Suprapubic skin (tissue), 4 donors: ENCODE results near the gene SNX27. TPM values are rescaled to one million over a fixed set of nuclear protein-coding genes. Genes with fewer than 3 reads are reported as not detected.
"Not testable (repeated sequence)": the region's sequence is repeated elsewhere in the genome, so short reads cannot be mapped to it uniquely, and the experiment has no call there.

Experiments used
- DNase-seq, 2 donors: peaks; one replicate each; pipeline ENCODE4 v3.0.0-alpha.2; 2019; ENCODE audit warnings: low spot score in 2 of 2
- H3K27ac ChIP-seq: fragments of 200-600 bp; sonication (generic); one replicate; pipeline ENCODE4 v1.5.1; 2019
- H3K27me3 ChIP-seq: fragments of 200-600 bp; sonication (generic); one replicate; pipeline ENCODE4 v1.5.1; 2019
- H3K36me3 ChIP-seq: fragments of 200-600 bp; sonication (generic); one replicate; pipeline ENCODE4 v1.5.1; 2019
- H3K4me1 ChIP-seq: fragments of 200-600 bp; sonication (generic); one replicate; pipeline ENCODE4 v1.5.1; 2019
- H3K4me3 ChIP-seq: fragments of 200-600 bp; sonication (generic); one replicate; pipeline ENCODE4 v1.5.1; 2019; ENCODE audit warnings: mild to moderate bottlenecking
- H3K9me3 ChIP-seq: fragments of 200-600 bp; sonication (generic); one replicate; pipeline ENCODE4 v1.5.1; 2019
- EP300 ChIP-seq: sonication (generic); formaldehyde crosslinking; IDR thresholded peaks from one replicate; pipeline ENCODE4 v1.6.1; 2017; ENCODE audit warnings: antibody characterized with exemption
- POLR2A ChIP-seq, 2 donors: fragments of 450-650 bp; IDR thresholded peaks; one replicate each; pipeline ENCODE4 v1.6.1; 2017; ENCODE audit warnings: antibody characterized with exemption in 2 of 2, mild to moderate bottlenecking in 2 of 2, moderate library complexity in 2 of 2
- POLR2AphosphoS5 ChIP-seq, 3 donors: sonication (generic); formaldehyde crosslinking; IDR thresholded peaks; one replicate each; pipeline ENCODE4 v1.6.1; 2017; ENCODE audit warnings: antibody characterized with exemption in 3 of 3
- WGBS: methylation state at CpG from one replicate; pipeline ENCODE4 v1.1.5; 2018; 5-methylcytosine and 5-hydroxymethylcytosine counted together
- total RNA-seq, 4 donors: library from RNA; depleted of rRNA; stranded (reverse); fragments of >200 nt; gene quantifications; one replicate each; pipeline ENCODE4 v1.1.0, GENCODE V29; 2016
- TF ChIP-seq, protein P1 (sequence below), 2 donors: fragments of 200-600 bp in 1 of 2; fragments of 450-650 bp in 1 of 2; sonication (generic) in 1 of 2; IDR thresholded peaks; one replicate each; pipeline ENCODE4 v1.5.1; 2016 to 2019; ENCODE audit warnings: antibody characterized with exemption in 2 of 2, mild to moderate bottlenecking in 1 of 2, moderate library complexity in 1 of 2

The SNX27 gene
- total RNA-seq, 4 donors from 2014 or later, result 19.8 to 45.4 (median 29.0) TPM

DNA sequence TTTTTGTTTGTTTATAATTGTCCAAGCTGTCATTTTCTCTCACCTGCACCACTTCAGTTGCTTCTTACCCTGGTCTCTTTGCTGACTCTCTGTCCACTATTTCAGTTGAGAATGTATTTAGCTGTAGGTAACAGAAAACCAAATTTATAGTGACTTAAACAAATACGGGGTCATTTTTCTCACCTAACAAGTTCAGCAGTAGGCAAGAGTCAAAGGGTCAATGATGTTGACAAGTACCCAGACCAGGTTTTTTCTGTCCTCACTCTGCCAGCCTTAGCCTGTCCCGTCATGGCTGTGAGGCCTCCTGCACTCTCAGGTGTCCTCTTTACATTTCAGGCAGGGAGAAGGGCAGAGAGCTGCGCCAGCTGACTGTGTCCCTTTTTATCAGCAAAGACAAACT lies 121.3 kb downstream of the SNX27 start:
- H3K4me3 ChIP-seq, result no peak overlapping the region
- 86% methylated on average over 3 of the region's 3 CpGs for WGBS
- H3K36me3 ChIP-seq, result no peaks in the 10 kb centered on the region
- no peaks in the 10 kb centered on the region for H3K9me3 ChIP-seq
- TF ChIP-seq POLR2A (IDR thresholded peaks at IDR 0.05) (no peak), EP300 (no peak), POLR2AphosphoS5 (IDR thresholded peaks at IDR 0.05) (no peak)
- TF ChIP-seq, protein P1, sequence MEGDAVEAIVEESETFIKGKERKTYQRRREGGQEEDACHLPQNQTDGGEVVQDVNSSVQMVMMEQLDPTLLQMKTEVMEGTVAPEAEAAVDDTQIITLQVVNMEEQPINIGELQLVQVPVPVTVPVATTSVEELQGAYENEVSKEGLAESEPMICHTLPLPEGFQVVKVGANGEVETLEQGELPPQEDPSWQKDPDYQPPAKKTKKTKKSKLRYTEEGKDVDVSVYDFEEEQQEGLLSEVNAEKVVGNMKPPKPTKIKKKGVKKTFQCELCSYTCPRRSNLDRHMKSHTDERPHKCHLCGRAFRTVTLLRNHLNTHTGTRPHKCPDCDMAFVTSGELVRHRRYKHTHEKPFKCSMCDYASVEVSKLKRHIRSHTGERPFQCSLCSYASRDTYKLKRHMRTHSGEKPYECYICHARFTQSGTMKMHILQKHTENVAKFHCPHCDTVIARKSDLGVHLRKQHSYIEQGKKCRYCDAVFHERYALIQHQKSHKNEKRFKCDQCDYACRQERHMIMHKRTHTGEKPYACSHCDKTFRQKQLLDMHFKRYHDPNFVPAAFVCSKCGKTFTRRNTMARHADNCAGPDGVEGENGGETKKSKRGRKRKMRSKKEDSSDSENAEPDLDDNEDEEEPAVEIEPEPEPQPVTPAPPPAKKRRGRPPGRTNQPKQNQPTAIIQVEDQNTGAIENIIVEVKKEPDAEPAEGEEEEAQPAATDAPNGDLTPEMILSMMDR (IDR thresholded peaks at IDR 0.05), result no peak
- H3K27ac ChIP-seq, result no peak overlapping the region
- H3K27me3 ChIP-seq, result no peaks in the 10 kb centered on the region
- peaks cover 4% of the 10 kb centered on the region for H3K4me1 ChIP-seq
- DNase-seq, result no peak

DNA sequence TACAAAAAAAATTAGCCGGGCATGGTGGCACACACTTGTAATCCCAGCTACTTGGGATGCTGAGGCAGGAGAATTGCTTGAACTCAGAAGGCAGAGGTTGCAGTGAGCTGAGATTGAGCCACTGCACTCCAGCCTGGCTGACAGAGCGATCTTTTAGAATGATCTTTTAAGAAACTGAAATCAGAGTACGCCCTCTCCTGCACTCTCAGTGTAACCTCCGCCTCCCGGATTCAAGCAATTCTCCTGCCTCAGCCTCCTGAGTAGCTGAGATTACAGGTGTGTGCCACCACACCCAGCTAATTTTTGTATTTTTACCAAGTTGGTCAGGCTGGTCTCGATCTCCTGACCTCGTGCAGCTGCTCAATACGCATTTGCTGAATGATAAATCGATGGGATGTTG lies 122.1 kb downstream of the SNX27 start:
- DNase-seq, result peak in 1 of 2 donors; percentile 1
- 92% methylated on average over 9 of the region's 9 CpGs for WGBS
- not testable (repeated sequence) for H3K4me3 ChIP-seq, H3K27me3 ChIP-seq, H3K9me3 ChIP-seq, H3K36me3 ChIP-seq, H3K27ac ChIP-seq, H3K4me1 ChIP-seq

DNA sequence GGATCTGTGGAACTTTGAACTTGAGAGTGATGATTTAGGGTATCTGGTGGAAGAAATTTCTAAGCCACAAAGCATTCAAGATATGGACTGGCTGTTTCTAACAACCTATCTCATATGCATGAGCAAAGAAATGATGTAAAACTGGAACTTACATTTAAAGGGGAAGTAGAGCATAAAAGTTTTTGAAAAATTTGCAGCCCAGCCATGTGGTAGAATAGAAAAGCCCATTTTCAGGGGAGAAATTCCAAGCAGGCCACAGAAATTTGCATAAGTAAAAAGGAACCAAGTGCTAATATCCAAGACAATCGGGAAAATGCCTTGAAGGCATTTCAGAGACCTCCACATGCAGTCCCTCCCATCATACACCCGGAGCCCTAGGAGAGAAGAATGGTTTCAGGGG lies 125.2 kb downstream of the SNX27 start:
- H3K27me3 ChIP-seq, result no peaks in the 10 kb centered on the region
- no peaks in the 10 kb centered on the region for H3K36me3 ChIP-seq
- H3K27ac ChIP-seq, result no peak overlapping the region
- TF ChIP-seq EP300 (no peak), POLR2A (IDR thresholded peaks at IDR 0.05) (no peak), POLR2AphosphoS5 (IDR thresholded peaks at IDR 0.05) (no peak)
- TF ChIP-seq, protein P1 (IDR thresholded peaks at IDR 0.05), result no peak
- 73% methylated on average over 2 of the region's 2 CpGs for WGBS
- H3K4me1 ChIP-seq, result peaks cover 19% of the 10 kb centered on the region
- H3K9me3 ChIP-seq, result no peaks in the 10 kb centered on the region
- no peak overlapping the region for H3K4me3 ChIP-seq
- peak in 1 of 2 donors; percentile 15 for DNase-seq

- TF ChIP-seq, protein P1 (IDR thresholded peaks at IDR 0.05), result no peak
- TF ChIP-seq POLR2AphosphoS5 (IDR thresholded peaks at IDR 0.05) (no peak), POLR2A (IDR thresholded peaks at IDR 0.05) (no peak), EP300 (no peak)
- no peaks in the 10 kb centered on the region for H3K27me3 ChIP-seq
- peaks cover 19% of the 10 kb centered on the region for H3K4me1 ChIP-seq
- no peaks in the 10 kb centered on the region for H3K9me3 ChIP-seq
- no peak overlapping the region for H3K4me3 ChIP-seq
- no peaks in the 10 kb centered on the region for H3K36me3 ChIP-seq
- no peak overlapping the region for H3K27ac ChIP-seq
- DNase-seq, result no peak
Measured at GRCh38 chr1:151737479-151737878, 125.6 kb downstream of the SNX27 start.

DNA sequence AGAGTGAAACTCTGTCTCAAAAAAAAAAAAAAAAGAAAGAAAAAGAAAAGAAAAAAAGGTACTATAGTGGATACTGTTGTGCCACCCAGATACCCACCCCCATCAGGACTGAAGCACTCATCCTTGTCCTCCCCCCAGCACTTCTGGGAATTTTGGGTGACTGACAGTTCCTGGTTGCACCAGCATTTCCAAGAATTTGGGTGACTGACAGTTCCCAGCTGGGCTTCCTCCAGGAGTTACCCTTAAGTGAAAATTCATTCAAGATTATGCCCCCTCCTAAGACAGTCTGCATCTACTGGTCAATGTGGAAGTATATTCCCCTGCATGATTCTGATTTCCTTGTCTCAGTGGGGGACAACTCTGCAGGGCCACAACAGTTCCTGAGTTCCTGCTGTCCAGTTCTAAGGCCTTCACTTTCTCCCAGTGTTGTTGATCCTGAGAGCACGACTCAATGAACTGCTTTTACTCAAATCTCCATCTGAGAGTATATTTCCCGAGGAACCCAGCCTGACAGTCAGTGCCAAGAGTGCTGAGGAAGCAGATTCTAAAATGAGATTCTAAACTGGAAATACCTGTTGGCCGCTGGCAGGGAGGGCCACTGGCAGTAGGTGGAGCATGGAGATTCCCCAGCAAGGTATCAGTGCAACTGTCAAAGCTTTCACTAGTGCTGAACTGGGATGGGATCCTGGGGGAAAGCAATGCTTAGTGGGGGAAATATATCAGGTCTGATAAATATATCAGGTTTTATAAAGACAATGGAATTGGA lies 127.9 kb downstream of the SNX27 start:
- peak overlapping the region; percentile 50 for H3K27ac ChIP-seq
- peak in 1 of 2 donors; percentile 73 for DNase-seq
- H3K4me3 ChIP-seq, result no peak overlapping the region
- TF ChIP-seq POLR2A (IDR thresholded peaks at IDR 0.05) (no peak), EP300 (no peak), POLR2AphosphoS5 (IDR thresholded peaks at IDR 0.05) (peak in 1 of 3 donors; percentile 39)
- 35% methylated on average over 3 of the region's 3 CpGs for WGBS
- H3K27me3 ChIP-seq, result no peaks in the 10 kb centered on the region
- no peaks in the 10 kb centered on the region for H3K36me3 ChIP-seq
- H3K4me1 ChIP-seq, result peaks cover 19% of the 10 kb centered on the region
- no peaks in the 10 kb centered on the region for H3K9me3 ChIP-seq

GRCh38 chr1:151741516-151741915 lies 129.7 kb downstream of the SNX27 start:
- Histone ChIP-seq H3K9me3 (no peaks in the 10 kb centered on the region), H3K27ac (no peak overlapping the region), H3K27me3 (no peaks in the 10 kb centered on the region), H3K4me3 (no peak overlapping the region), H3K36me3 (no peaks in the 10 kb centered on the region), H3K4me1 (peaks cover 15% of the 10 kb centered on the region)
- no peak for TF ChIP-seq POLR2AphosphoS5 (IDR thresholded peaks at IDR 0.05)
- no peak for TF ChIP-seq EP300
- no peak for TF ChIP-seq POLR2A (IDR thresholded peaks at IDR 0.05)
- TF ChIP-seq, protein P1 (IDR thresholded peaks at IDR 0.05), result no peak
- peak in 1 of 2 donors; percentile 38 for DNase-seq
- WGBS, result 83% methylated on average over 4 of the region's 4 CpGs

Other genes with a start within 250 kb of the SNX27 start
- 10 to 100 TPM; 32.0 to 67.5 (median 48.7) TPM for gene SELENBP1, start 239.3 kb upstream of the SNX27 start, total RNA-seq
- gene PSMB4, start 212.5 kb upstream of the SNX27 start, total RNA-seq, result 100 to 1,000 TPM; 222 to 269 (median 241) TPM
- gene POGZ, start 152.6 kb upstream of the SNX27 start, total RNA-seq, result 10 to 100 TPM; 29.3 to 87.3 (median 57.3) TPM
- 10 to 100 TPM; 37.9 to 62.4 (median 41.7) TPM for gene CGN, start 100.7 kb upstream of the SNX27 start, total RNA-seq
- gene TUFT1, start 71.7 kb upstream of the SNX27 start, total RNA-seq, result 100 to 1,000 TPM in 1 of 4 donors, 10 to 100 TPM in 3; 83.4 to 121 (median 91.5) TPM
- not detected for gene CELF3, start 104.8 kb downstream of the SNX27 start, total RNA-seq
- not detected for gene RIIAD1, start 109.5 kb downstream of the SNX27 start, total RNA-seq
- 10 to 100 TPM; 52.8 to 77.5 (median 59.4) TPM for gene MRPL9, start 151.4 kb downstream of the SNX27 start, total RNA-seq
- 1 to 10 TPM; 1.2 to 4.1 (median 3.1) TPM for gene TDRKH, start 178.4 kb downstream of the SNX27 start, total RNA-seq
- 1 to 10 TPM in 1 of 4 donors, under 1 TPM in 3; 0.38 to 2.7 (median 0.81) TPM for gene LINGO4, start 193.4 kb downstream of the SNX27 start, total RNA-seq
- gene RORC, start 219.8 kb downstream of the SNX27 start, total RNA-seq, result 10 to 100 TPM; 29.0 to 73.8 (median 43.0) TPM
- gene C2CD4D, start 227.8 kb downstream of the SNX27 start, total RNA-seq, result 1 to 10 TPM in 3 of 4 donors, under 1 TPM in 1; 0.68 to 7.3 (median 2.1) TPM
- gene THEM5, start 241.7 kb downstream of the SNX27 start, total RNA-seq, result 10 to 100 TPM; 29.1 to 89.7 (median 64.3) TPM